K562 (cell line): Measurements from ENCODE around the gene POLE2.

Experiments used
- CTCF ChIP-seq, 3 experiments: IDR thresholded peaks in 2 of 3; conservative IDR thresholded peaks in 1 of 3; 2 replicates each; pipeline ENCODE4 v1.5.1; 2011 to 2012; ENCODE audit warnings: low read length in 3 of 3, mild to moderate bottlenecking in 3 of 3, control low read depth in 2 of 3, improper control_type of control experiment in 1 of 3, inconsistent platforms in 1 of 3, low read depth in 1 of 3, mixed read lengths in 1 of 3, moderate library complexity in 1 of 3; ENCODE audit not compliant: insufficient read depth in 2 of 3
- FOXK1 ChIP-seq: sonication (generic); formaldehyde crosslinking; IDR thresholded peaks from 2 replicates; pipeline ENCODE4 v1.8.0; 2022; ENCODE audit warnings: missing genetic modification reagents, mild to moderate bottlenecking, borderline replicate concordance
- NFIC ChIP-seq: fragments of 450-650 bp; IDR thresholded peaks from 2 replicates; pipeline ENCODE4 v1.6.1; 2017; ENCODE audit warnings: mild to moderate bottlenecking, inconsistent platforms
- POLR2A ChIP-seq: fragments of 450-650 bp; conservative IDR thresholded peaks from 2 replicates; pipeline ENCODE4 v1.6.1; 2016
- ZNF184 ChIP-seq: sonication (generic); formaldehyde crosslinking; IDR thresholded peaks from 2 replicates; pipeline ENCODE4 v1.5.0; 2020; ENCODE audit warnings: missing genetic modification reagents

- TF ChIP-seq POLR2A (no peak), FOXK1 (CRISPR knock-in tag) (no peak), NFIC (no peak), ZNF184 (CRISPR knock-in tag) (no peak), CTCF (IDR thresholded peaks at IDR 0.05 in 2 of 3, conservative IDR thresholded peaks at IDR 0.05 in 1 of 3; ENCODE audit: insufficient read depth in 2 of 3, low read depth in 1 of 3, low read length in 3 of 3) (no peak)
Observed at GRCh38 chr14:49598189-49598484, 89.9 kb downstream of the POLE2 start.
